WTC11 (cell line): Measurements from ENCODE around the gene BTNL9. TPM values are rescaled to one million over a fixed set of nuclear protein-coding genes. Genes with fewer than 3 reads are reported as not detected.

Source experiments
- ATAC-seq: fragments of 200-7000 bp; cut with Tn5 transposase; 2 replicates; pipeline ENCODE4 v1.10.0; 2021; ENCODE audit warnings: mild to moderate bottlenecking, moderate library complexity
- CTCF ChIA-PET: fragments of 300-600 bp; sonication (Branson Sonifier 250); formaldehyde crosslinking; loops from one replicate; lab custom pipeline; 2021; ENCODE audit warnings: antibody characterized with exemption; lab: Charles Lee
- POLR2A ChIA-PET: fragments of 350-600 bp; sonication (Branson Sonifier 250); formaldehyde crosslinking; loops from one replicate; lab custom pipeline; 2021; ENCODE audit warnings: antibody characterized with exemption; lab: Charles Lee
- DNase-seq: peaks from one replicate; pipeline ENCODE4 v3.0.0; 2021; ENCODE audit warnings: low spot score
- H3K27ac Mint-ChIP-seq: 2 replicates; pipeline ENCODE4 v1.8.0; 2021; ENCODE audit warnings: mixed read lengths
- H3K27me3 Mint-ChIP-seq: 2 replicates; pipeline ENCODE4 v1.8.0; 2021; ENCODE audit warnings: low read depth, mild to moderate bottlenecking, moderate library complexity, mixed read lengths
- H3K36me3 Mint-ChIP-seq: 2 replicates; pipeline ENCODE4 v1.8.0; 2021; ENCODE audit warnings: mixed read lengths
- H3K4me1 Mint-ChIP-seq: 2 replicates; pipeline ENCODE4 v1.8.0; 2022; ENCODE audit warnings: mixed read lengths
- H3K4me3 Mint-ChIP-seq: 2 replicates; pipeline ENCODE4 v1.8.0; 2021; ENCODE audit warnings: mild to moderate bottlenecking, moderate library complexity, mixed read lengths
- H3K9me3 Mint-ChIP-seq: 2 replicates; pipeline ENCODE4 v1.8.0; 2021; ENCODE audit warnings: mixed read lengths
- ATF2 ChIP-seq: sonication (generic); formaldehyde crosslinking; IDR thresholded peaks from 2 replicates; pipeline ENCODE4 v1.8.1; 2022; ENCODE audit warnings: low read depth, missing genetic modification reagents, borderline replicate concordance
- CTCF ChIP-seq: fragments of 200-600 bp; IDR thresholded peaks from 2 replicates; pipeline ENCODE4 v1.8.0; 2022; ENCODE audit warnings: antibody characterized with exemption
- GRHL2 ChIP-seq: fragments of 250-450 bp; sonication (Bioruptor Pico); IDR thresholded peaks from 2 replicates; pipeline ENCODE4 v1.8.0; 2022; ENCODE audit warnings: mild to moderate bottlenecking, moderate library complexity; ENCODE audit not compliant: insufficient replicate concordance, severe bottlenecking
- HMGXB4 ChIP-seq: sonication (generic); formaldehyde crosslinking; IDR thresholded peaks from 2 replicates; pipeline ENCODE4 v1.8.1; 2023; ENCODE audit warnings: mild to moderate bottlenecking, moderate library complexity, missing genetic modification reagents
- JUN ChIP-seq: sonication (generic); formaldehyde crosslinking; IDR thresholded peaks from 2 replicates; pipeline ENCODE4 v1.8.0; 2023; ENCODE audit warnings: mild to moderate bottlenecking, missing genetic modification reagents
- NR3C1 ChIP-seq: sonication (generic); formaldehyde crosslinking; conservative IDR thresholded peaks from 2 replicates; pipeline ENCODE4 v1.8.1; 2023; ENCODE audit warnings: low read depth, mild to moderate bottlenecking, missing genetic modification reagents
- RELA ChIP-seq: sonication (generic); formaldehyde crosslinking; IDR thresholded peaks from 2 replicates; pipeline ENCODE4 v1.8.1; 2022; ENCODE audit warnings: missing genetic modification reagents, mild to moderate bottlenecking, borderline replicate concordance
- STAT6 ChIP-seq: sonication (generic); formaldehyde crosslinking; conservative IDR thresholded peaks from 2 replicates; pipeline ENCODE4 v1.8.1; 2023; ENCODE audit warnings: mild to moderate bottlenecking, low read depth, missing genetic modification reagents, moderate library complexity
- USF1 ChIP-seq: sonication (generic); formaldehyde crosslinking; IDR thresholded peaks from 2 replicates; pipeline ENCODE4 v1.8.0; 2022; ENCODE audit warnings: mild to moderate bottlenecking, missing genetic modification reagents
- ZNF121 ChIP-seq: sonication (generic); formaldehyde crosslinking; IDR thresholded peaks from 2 replicates; pipeline ENCODE4 v1.8.0; 2023; ENCODE audit warnings: missing genetic modification reagents
- ZNF232 ChIP-seq: sonication (generic); formaldehyde crosslinking; IDR thresholded peaks from 2 replicates; pipeline ENCODE4 v1.8.0; 2022; ENCODE audit warnings: mild to moderate bottlenecking, missing genetic modification reagents
- ZNF263 ChIP-seq: sonication (generic); formaldehyde crosslinking; IDR thresholded peaks from 2 replicates; pipeline ENCODE4 v1.8.1; 2022; ENCODE audit warnings: low read depth, mild to moderate bottlenecking, moderate library complexity, missing genetic modification reagents
- ZNF396 ChIP-seq: fragments of 250-450 bp; sonication (Bioruptor Pico); IDR thresholded peaks from 2 replicates; pipeline ENCODE4 v1.8.0; 2021; ENCODE audit warnings: mild to moderate bottlenecking, moderate library complexity, borderline replicate concordance
- ZNF512 ChIP-seq: sonication (generic); formaldehyde crosslinking; IDR thresholded peaks from 2 replicates; pipeline ENCODE4 v1.8.1; 2022; ENCODE audit warnings: missing genetic modification reagents, borderline replicate concordance
- ZNF671 ChIP-seq: fragments of 250-450 bp; sonication (Bioruptor Pico); IDR thresholded peaks from 2 replicates; pipeline ENCODE4 v1.8.0; 2021; ENCODE audit warnings: mild to moderate bottlenecking
- total RNA-seq: library from RNA; stranded (reverse); gene quantifications from 3 replicates; pipeline ENCODE4 v1.2.3, GENCODE V29; 2021

Gene BTNL9
- total RNA-seq, 1 experiment from 2014 or later: 3.4 TPM

- CTCF ChIA-PET: no interaction called here
- ATAC-seq: no peak
- Mint-ChIP-seq H3K4me1 (peaks cover 12% of the 10 kb centered on the region), H3K27ac (no peak overlapping the region), H3K36me3 (peaks cover 8% of the 10 kb centered on the region), H3K9me3 (peaks cover 24% of the 10 kb centered on the region), H3K27me3 (peaks cover 16% of the 10 kb centered on the region), H3K4me3 (no peak overlapping the region)
- TF ChIP-seq HMGXB4 (no peak), ZNF671 (no peak), STAT6 (CRISPR knock-in tag) (no peak), CTCF (no peak)
- POLR2A ChIA-PET: no interaction called here
- no peak for DNase-seq
Observed at GRCh38 chr5:181024245-181025064, 15.6 kb upstream of the BTNL9 start.

DNA sequence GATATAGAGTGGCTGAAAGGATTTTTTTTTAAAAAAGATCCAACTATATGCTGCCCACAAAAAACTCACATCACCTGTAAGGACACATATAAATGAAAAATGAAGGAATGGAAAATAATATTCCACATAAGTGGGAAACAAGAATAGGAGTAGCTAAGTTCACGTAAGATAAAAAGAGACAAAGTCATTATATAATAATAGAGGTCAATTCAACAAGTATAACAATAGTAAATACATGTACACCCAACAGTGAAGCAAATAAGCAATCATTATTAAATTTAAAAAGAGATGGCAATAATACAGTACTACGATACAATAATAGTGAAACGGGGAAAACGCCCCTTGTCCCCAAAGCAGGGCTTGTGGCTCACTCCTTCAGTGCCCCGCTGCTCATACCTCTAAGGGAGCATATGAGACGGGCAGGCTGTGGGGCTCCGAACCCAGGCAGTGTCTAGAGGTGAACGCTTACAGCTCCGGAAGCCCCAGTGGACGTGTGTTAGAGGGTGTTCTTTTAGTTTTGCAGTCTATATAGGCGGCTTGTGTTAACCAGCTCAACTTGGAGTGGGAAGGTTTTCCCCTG, 12.5 kb upstream of the BTNL9 start:
- ATAC-seq: peak; percentile 54; the same call in 1 of the 2 replicates
- Mint-ChIP-seq H3K27ac (no peak overlapping the region), H3K4me1 (peaks cover 12% of the 10 kb centered on the region), H3K27me3 (peaks cover 15% of the 10 kb centered on the region), H3K9me3 (peaks cover 14% of the 10 kb centered on the region), H3K4me3 (peak overlapping the region; percentile 56), H3K36me3 (peaks cover 2% of the 10 kb centered on the region; the same call in 1 of the 2 replicates)
- ChIA-PET CTCF (interaction anchor here (0.7 kb wide), 1 partner anchor 182 kb away, joined by 5 read pairs; no protein-coding TSS in a partner anchor), POLR2A (no interaction called here)
- no peak for DNase-seq
- TF ChIP-seq JUN (CRISPR knock-in tag) (no peak), ATF2 (CRISPR knock-in tag) (no peak), ZNF121 (CRISPR knock-in tag) (no peak), USF1 (no peak), ZNF232 (CRISPR knock-in tag) (no peak), ZNF263 (CRISPR knock-in tag) (no peak), ZNF512 (CRISPR knock-in tag) (no peak), GRHL2 (no peak), NR3C1 (CRISPR knock-in tag) (no peak), RELA (CRISPR knock-in tag) (no peak), ZNF396 (CRISPR knock-in tag) (no peak)
